D721Med (cell line): ENCODE measurements around the gene PSTPIP1.

Source experiments
- DNase-seq: peaks from one replicate; pipeline ENCODE4 v3.0.0; 2011; ENCODE audit warnings: low spot score; ENCODE audit not compliant: insufficient read length
- FAIRE-seq: peaks from 2 replicates; lab custom pipeline; 2011; peaks lifted over from hg19 to GRCh38; lab: Jason Lieb, UNC
- TF ChIP-seq, protein P1 (sequence below): IDR thresholded peaks from 2 replicates; pipeline ENCODE4 v1.5.1; 2012; ENCODE audit warnings: mild to moderate bottlenecking, control low read depth; ENCODE audit not compliant: insufficient read depth; ENCODE audit errors: missing control alignments

The PSTPIP1 gene

GRCh38 chr15:76994971-76995945 lies at the start of gene PSTPIP1:
PSTPIP1 (plus strand) TSS chr15:76995126; CDS start chr15:76995574, 448 bp downstream.
- TF ChIP-seq, protein P1, sequence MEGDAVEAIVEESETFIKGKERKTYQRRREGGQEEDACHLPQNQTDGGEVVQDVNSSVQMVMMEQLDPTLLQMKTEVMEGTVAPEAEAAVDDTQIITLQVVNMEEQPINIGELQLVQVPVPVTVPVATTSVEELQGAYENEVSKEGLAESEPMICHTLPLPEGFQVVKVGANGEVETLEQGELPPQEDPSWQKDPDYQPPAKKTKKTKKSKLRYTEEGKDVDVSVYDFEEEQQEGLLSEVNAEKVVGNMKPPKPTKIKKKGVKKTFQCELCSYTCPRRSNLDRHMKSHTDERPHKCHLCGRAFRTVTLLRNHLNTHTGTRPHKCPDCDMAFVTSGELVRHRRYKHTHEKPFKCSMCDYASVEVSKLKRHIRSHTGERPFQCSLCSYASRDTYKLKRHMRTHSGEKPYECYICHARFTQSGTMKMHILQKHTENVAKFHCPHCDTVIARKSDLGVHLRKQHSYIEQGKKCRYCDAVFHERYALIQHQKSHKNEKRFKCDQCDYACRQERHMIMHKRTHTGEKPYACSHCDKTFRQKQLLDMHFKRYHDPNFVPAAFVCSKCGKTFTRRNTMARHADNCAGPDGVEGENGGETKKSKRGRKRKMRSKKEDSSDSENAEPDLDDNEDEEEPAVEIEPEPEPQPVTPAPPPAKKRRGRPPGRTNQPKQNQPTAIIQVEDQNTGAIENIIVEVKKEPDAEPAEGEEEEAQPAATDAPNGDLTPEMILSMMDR, result no peak
- FAIRE-seq, result no peak
- DNase-seq, result no peak

DNA sequence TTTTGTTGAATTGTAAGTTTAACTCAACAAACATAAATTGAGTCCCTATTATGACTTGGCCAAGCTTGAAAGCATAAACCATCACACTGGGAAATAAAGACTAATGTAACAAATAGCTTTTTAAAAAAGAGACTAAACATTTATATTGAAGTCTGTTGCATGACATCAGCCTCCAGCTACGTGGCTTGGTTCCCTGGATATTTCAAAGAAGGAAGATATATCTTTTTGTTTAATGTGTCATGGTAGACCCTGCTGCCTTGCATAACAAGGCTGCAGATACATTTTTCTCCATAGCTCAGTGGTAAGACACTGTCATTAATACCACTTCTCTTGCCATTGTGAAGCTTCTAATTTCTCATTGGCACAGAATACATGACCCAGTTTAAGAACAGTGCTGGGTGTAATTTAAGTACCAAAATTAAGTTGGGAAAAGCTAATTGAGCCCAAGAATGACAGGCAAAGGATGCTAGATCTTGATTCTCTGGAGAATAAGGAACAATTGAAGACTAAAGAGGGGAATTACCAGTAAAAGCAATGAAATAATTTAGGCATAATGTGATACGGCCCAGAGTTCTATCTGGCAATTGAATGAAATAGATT lies 49.3 kb upstream of the PSTPIP1 start:
- FAIRE-seq (no peak), DNase-seq (no peak)
- TF ChIP-seq, protein P1, result no peak

DNA sequence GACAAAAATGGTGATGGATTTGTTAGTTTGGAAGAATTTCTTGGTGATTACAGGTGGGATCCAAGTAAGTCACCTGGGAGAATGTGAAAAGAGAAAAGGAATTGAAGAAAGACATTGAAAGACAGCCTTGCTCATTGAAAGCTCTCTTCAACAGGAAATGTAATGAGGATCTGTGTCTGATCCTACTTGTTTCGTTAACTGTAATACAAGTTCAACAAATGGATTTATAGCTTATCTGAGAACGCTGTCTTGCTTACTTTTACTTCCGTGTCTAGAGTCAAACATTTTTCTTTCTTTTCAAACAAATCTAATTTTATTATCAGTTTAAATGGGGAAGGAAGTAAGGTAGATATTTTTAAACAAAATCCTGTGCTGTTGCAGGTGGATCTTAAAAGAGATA lies 47.5 kb upstream of the PSTPIP1 start:
- DNase-seq (no peak), FAIRE-seq (no peak)
- TF ChIP-seq, protein P1, result no peak

DNA sequence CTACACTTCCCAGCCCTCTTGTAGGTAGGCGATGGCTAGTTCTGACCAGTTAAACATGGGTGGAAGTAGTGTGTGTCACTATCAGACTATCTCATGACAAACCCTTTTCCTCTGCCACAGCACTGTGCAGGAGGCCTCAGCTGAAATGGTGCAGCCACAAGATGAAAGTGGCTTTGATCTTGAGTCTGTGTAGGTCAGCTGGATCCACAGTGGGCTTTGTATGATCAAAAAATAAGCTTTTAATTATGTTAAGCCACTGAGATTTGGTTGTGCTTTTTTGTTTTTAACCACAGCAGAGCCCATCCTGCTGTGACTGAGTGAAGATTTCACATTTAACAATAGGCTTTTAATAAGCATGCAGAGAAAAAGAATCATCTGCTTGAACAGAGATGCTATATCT lies 43.7 kb upstream of the PSTPIP1 start:
- DNase-seq, result no peak
- TF ChIP-seq, protein P1, result no peak
- no peak for FAIRE-seq

GRCh38 chr15:76953913-76954312 lies 41.0 kb upstream of the PSTPIP1 start:
- FAIRE-seq (no peak), DNase-seq (no peak)
- TF ChIP-seq, protein P1, result no peak

- TF ChIP-seq, protein P1, result no peak
- DNase-seq (no peak), FAIRE-seq (no peak)
Observed at GRCh38 chr15:76954744-76955143, 40.2 kb upstream of the PSTPIP1 start.
